Renal pelvis (tissue), 4 donors: Measurements from ENCODE around the gene TRRAP. TPM values are rescaled to one million over a fixed set of nuclear protein-coding genes. Genes with fewer than 3 reads are reported as not detected.

ENCODE experiments used
- DNase-seq: peaks from one replicate; pipeline ENCODE4 v3.0.0-alpha.2; 2013
- polyA plus RNA-seq, 3 donors: library from polyadenylated mRNA; unstranded; fragments of 120-200 nt; gene quantifications; one replicate each; pipeline ENCODE4 v1.2.1, GENCODE V29; 2013; ENCODE audit not compliant: insufficient read length in 3 of 3

The TRRAP gene
- polyA plus RNA-seq, 3 donors: 42.0 to 49.6 (median 46.3) TPM

GRCh38 chr7:99003419-99003818 is 125.1 kb downstream of the TRRAP start:
- DNase-seq: no peak

GRCh38 chr7:99004216-99004615 is 125.9 kb downstream of the TRRAP start:
- no peak for DNase-seq

- no peak for DNase-seq
These were observed 126.6 kb downstream of the TRRAP start for GRCh38 chr7:99004781-99005500.

- DNase-seq: no peak
These were observed 127.4 kb downstream of the TRRAP start for GRCh38 chr7:99005776-99006175.

GRCh38 chr7:99006739-99007424 is 128.6 kb downstream of the TRRAP start:
- no peak for DNase-seq

GRCh38 chr7:99008181-99008631 is 129.9 kb downstream of the TRRAP start:
- no peak for DNase-seq

- no peak for DNase-seq
These were observed 130.7 kb downstream of the TRRAP start for GRCh38 chr7:99008921-99009530.

- DNase-seq: no peak
These were observed 131.9 kb downstream of the TRRAP start for GRCh38 chr7:99010281-99010680.

- DNase-seq: no peak
These were observed 133.0 kb downstream of the TRRAP start for GRCh38 chr7:99011341-99011705.

GRCh38 chr7:99011706-99012404 is 133.5 kb downstream of the TRRAP start:
- no peak for DNase-seq

GRCh38 chr7:99012722-99013121 is 134.4 kb downstream of the TRRAP start:
- DNase-seq: no peak

- DNase-seq: no peak
These were observed 135.2 kb downstream of the TRRAP start for GRCh38 chr7:99013266-99014112.

GRCh38 chr7:99014113-99014985 is 136.0 kb downstream of the TRRAP start:
- DNase-seq: no peak

- no peak for DNase-seq
These were observed 137.9 kb downstream of the TRRAP start for GRCh38 chr7:99016196-99016595.

- no peak for DNase-seq
These were observed 141.4 kb downstream of the TRRAP start for GRCh38 chr7:99019523-99020412.

- DNase-seq: no peak
These were observed 142.0 kb downstream of the TRRAP start for GRCh38 chr7:99020413-99020715.

GRCh38 chr7:99021941-99022560 is 143.7 kb downstream of the TRRAP start:
- DNase-seq: no peak

- DNase-seq: no peak
These were observed 145.7 kb downstream of the TRRAP start for GRCh38 chr7:99024066-99024465.

GRCh38 chr7:99027241-99027640 is 148.9 kb downstream of the TRRAP start:
- no peak for DNase-seq
